Dermis blood vessel endothelial cell (primary cell): ENCODE measurements around the gene NMRK2. TPM values are rescaled to one million over a fixed set of nuclear protein-coding genes. Genes with fewer than 3 reads are reported as not detected.

Source experiments
- DNase-seq: peaks from one replicate; pipeline ENCODE4 v3.0.0; 2010
- total RNA-seq: library from RNA; depleted of rRNA; stranded (reverse); fragments of >200 nt; gene quantifications from 2 replicates; pipeline ENCODE4 v1.2.3, GENCODE V29; 2014

NMRK2 gene
- total RNA-seq, 1 donor from 2014 or later, result not detected

- DNase-seq, result peak; percentile 44
Observed at GRCh38 chr19:3982701-3983541, 50.1 kb downstream of the NMRK2 start.

- no peak for DNase-seq
Observed at GRCh38 chr19:3983542-3983914, 50.7 kb downstream of the NMRK2 start.

- peak; percentile 55 for DNase-seq
Observed at GRCh38 chr19:3983936-3984583, 51.2 kb downstream of the NMRK2 start.

DNA sequence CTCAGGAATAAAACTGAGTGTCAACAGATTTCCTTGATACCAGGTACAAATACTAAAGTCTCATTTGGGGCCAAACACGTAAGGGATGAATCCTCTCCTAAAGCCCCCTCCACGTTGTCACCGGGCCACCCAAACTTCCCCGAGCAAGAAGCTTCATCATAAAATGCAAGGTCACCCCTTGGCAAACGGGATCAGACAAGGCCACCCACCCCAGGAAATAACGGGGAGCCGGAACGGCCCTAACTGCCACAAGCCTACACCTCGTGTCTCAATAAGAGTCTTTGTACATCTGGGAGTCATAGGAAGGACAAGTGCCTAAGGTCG lies 51.7 kb downstream of the NMRK2 start:
- no peak for DNase-seq

DNA sequence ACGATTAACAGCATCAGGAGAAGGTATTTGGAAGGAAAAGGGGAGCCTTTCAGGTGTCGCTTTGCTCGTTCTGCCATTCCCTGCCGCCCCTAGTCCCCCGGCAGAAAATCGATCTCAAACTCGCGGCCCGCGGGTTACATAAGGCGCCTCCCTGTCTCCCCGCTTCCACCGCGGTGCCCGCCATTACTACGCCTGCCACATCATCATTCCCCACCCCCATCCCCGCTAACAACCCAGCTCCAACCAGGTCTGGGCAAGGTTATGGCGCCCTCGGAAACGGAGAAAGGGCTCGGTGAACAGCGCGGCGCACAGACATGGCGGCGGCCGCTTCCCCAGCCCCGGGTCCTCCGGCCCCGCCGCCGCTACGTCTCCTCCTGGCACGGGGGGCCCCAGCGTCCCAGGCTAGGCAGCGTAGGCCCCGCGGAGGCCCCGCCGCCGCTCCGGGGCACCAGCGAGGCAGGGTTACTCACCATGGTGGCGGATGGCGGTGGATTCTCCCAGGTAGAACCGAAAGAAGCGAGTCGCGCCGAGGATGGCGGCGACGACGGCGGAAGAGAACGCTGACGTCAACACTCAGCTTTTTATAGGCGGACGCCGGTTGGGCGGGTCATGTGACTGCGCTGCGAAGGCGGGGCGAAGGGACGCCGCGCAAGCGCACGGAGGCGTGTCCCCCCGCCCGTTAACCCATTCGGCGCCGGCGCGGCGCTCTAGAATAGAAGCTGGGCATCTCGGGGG lies 52.2 kb downstream of the NMRK2 start, which contains the start of gene EEF2:
EEF2 (minus strand) TSS at position 556 of the 735 bp plus-strand sequence; CDS start at position 473, 83 bp downstream.
- DNase-seq, result peak; percentile 94

GRCh38 chr19:3985643-3986259 lies 52.9 kb downstream of the NMRK2 start:
- DNase-seq, result no peak

GRCh38 chr19:3986260-3987041 lies 53.6 kb downstream of the NMRK2 start:
- peak; percentile 84 for DNase-seq

DNA sequence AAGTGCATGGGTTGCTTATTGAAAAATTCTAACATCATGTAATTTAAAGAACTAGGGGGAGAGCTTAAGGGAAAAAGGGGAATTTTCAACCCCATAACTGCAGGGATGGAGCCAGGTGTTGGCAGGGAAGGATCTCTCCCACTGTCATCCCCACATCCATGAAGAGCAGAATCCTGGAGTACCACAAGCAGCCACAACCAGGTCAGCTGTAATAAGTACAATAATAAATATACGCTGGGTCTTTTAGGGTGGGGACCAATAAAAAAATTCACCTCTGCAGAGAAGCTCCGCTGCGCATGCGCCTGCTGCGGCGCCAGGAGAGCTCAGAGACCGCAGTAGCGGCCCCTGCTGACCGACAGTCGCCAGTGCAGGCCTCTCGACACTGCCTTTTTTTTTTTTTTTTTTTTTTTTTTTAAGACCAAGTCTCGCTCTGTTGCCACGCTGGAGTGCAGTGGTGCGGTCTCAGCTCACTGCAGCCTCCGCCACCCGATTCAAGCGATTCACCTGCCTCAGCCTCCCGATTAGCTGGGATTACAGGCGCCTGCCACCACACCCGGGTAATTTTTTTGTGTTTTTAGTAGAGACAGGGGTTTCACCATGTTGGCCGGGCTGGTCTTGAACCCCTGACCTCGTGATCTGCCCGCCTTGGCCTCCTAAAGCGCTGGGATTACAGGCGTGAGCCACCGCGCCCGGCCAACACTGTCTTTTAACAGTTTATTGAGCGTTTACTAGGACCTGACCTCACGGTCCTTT lies 54.9 kb downstream of the NMRK2 start:
- DNase-seq, result peak; percentile 86

DNA sequence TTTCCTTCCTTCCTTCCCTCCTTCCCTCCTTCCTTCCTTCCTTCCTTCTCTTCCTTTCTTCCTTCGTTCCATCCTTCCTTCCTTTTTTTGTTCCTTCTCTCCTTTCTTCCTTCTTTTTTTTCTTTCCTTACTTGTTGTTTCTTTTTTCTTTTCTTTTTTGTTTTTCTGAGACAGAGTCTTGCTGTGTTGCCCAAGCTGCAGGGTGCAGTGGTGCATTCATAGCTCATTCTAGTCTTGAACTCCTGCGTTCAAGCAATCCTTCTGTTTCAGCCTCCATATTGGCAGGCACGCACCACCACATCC lies 57.9 kb downstream of the NMRK2 start:
- DNase-seq, result no peak

Other genes with a start within 250 kb of the NMRK2 start
- gene PIP5K1C, start 232.6 kb upstream of the NMRK2 start, total RNA-seq, result 57.7 and 75.6 TPM in 2 replicates
- 0.09 and 0.51 TPM in 2 replicates for gene TJP3, start 224.7 kb upstream of the NMRK2 start, total RNA-seq
- 26.5 and 33.5 TPM in 2 replicates for gene APBA3, start 171.4 kb upstream of the NMRK2 start, total RNA-seq
- 30.3 and 55.8 TPM in 2 replicates for gene MRPL54, start 170.4 kb upstream of the NMRK2 start, total RNA-seq
- not detected in 2 replicates for gene RAX2, start 160.8 kb upstream of the NMRK2 start, total RNA-seq
- 0.19 and 0.34 TPM in 2 replicates for gene MATK, start 146.7 kb upstream of the NMRK2 start, total RNA-seq
- gene ZFR2, start 64.0 kb upstream of the NMRK2 start, total RNA-seq, result 0.17 TPM in 1 of 2 replicates, not detected in the other
- gene ATCAY, start 52.4 kb upstream of the NMRK2 start, total RNA-seq, result not detected in 2 replicates
- 151 and 203 TPM in 2 replicates for gene DAPK3, start 38.0 kb downstream of the NMRK2 start, total RNA-seq
- 2,677 and 3,798 TPM in 2 replicates for gene EEF2, start 52.4 kb downstream of the NMRK2 start, total RNA-seq
- gene PIAS4, start 74.7 kb downstream of the NMRK2 start, total RNA-seq, result 22.0 and 27.2 TPM in 2 replicates
- gene ZBTB7A, start 133.8 kb downstream of the NMRK2 start, total RNA-seq, result 17.4 and 30.3 TPM in 2 replicates
- gene MAP2K2, start 191.1 kb downstream of the NMRK2 start, total RNA-seq, result 152 and 183 TPM in 2 replicates
- gene CREB3L3, start 220.6 kb downstream of the NMRK2 start, total RNA-seq, result not detected in 2 replicates
- gene SIRT6, start 249.5 kb downstream of the NMRK2 start, total RNA-seq, result 14.0 and 23.1 TPM in 2 replicates
- 0.42 and 0.68 TPM in 2 replicates for gene ANKRD24, start 249.6 kb downstream of the NMRK2 start, total RNA-seq